ENCODE measurements around the gene RGCC. TPM values are rescaled to one million over a fixed set of nuclear protein-coding genes. Genes with fewer than 3 reads are reported as not detected.

RGCC gene
- total and polyA plus RNA-seq, 2 of the 4 experiments (the other 2 are of a cell fraction) = 7.5 to 7.6 TPM

- no peak for DNase-seq
- dilution Hi-C loops (cut with HindIII; ENCODE audit: low sequenced_read_pairs, unreplicated experiment) (no loop called here), intact Hi-C loops (cut with micrococcal nuclease) (no loop called here), in situ Hi-C loops (cut with MboI; ENCODE audit: low sequenced_read_pairs) (loop anchor here (25.0 kb wide), 1 partner anchor 170 kb away; no protein-coding TSS in a partner anchor)
- Histone ChIP-seq H4K91ac (ENCODE audit: insufficient read depth, low read depth, low read length) (no peak overlapping the region), H3K18ac (ENCODE audit: low read depth, low read length) (no peak overlapping the region), H2AFZ (replicated peaks; ENCODE audit: low read length, poor library complexity) (no peak overlapping the region), H3K79me1 (ENCODE audit: low read depth in 1 of 2, low read length in 2 of 2) (peaks cover 0 to 29% of the 10 kb centered on the region in 2 experiments; a peak in 3 of 4 replicates), H4K8ac (ENCODE audit: low read depth in 2 of 2, low read length in 2 of 2) (no peak overlapping the region), H3K9me3 (ENCODE audit: control insufficient read depth, insufficient read depth, low read length) (no peaks in the 10 kb centered on the region), H3K36me3 (ENCODE audit: control insufficient read depth, insufficient read depth, low read length) (peaks cover 65% of the 10 kb centered on the region), H4K5ac (ENCODE audit: low read depth, low read length) (no peak overlapping the region), H3K9ac (ENCODE audit: low read depth, low read length) (no peak overlapping the region), H3K56ac (ENCODE audit: extremely low read depth, insufficient read depth, low read length) (no peak overlapping the region), H2BK120ac (ENCODE audit: low read depth, low read length) (no peak overlapping the region), H3K4me3 (ENCODE audit: insufficient read depth, low read depth, low read length) (no peak overlapping the region), H3K14ac (replicated peaks; ENCODE audit: low read depth, low read length) (no peak overlapping the region), H3K27me3 (ENCODE audit: control insufficient read depth, insufficient read depth, low read length) (no peaks in the 10 kb centered on the region), H3K27ac (ENCODE audit: insufficient read depth, low read length) (no peak overlapping the region), H4K20me1 (ENCODE audit: insufficient read depth, low read length) (peaks cover 19% of the 10 kb centered on the region), H3K4me2 (ENCODE audit: low read depth, low read length) (no peak overlapping the region), H3K4me1 (ENCODE audit: control insufficient read depth, insufficient read depth, low read length) (peaks cover 15% of the 10 kb centered on the region), H3K4ac (ENCODE audit: low read depth, low read length) (no peak overlapping the region), H3K9me1 (ENCODE audit: insufficient read depth, low read length) (peaks cover 15% of the 10 kb centered on the region), H2BK5ac (ENCODE audit: low read depth, low read length, poor library complexity, severe bottlenecking) (no peak overlapping the region), H2BK20ac (ENCODE audit: low read depth, low read length) (no peak overlapping the region), H2AK5ac (ENCODE audit: low read depth, low read length) (no peak overlapping the region), H3K23ac (ENCODE audit: low read depth, low read length) (no peak overlapping the region), H2AK9ac (replicated peaks; ENCODE audit: low read depth, low read length, poor library complexity) (no peak overlapping the region), H2BK15ac (ENCODE audit: low read depth, low read length) (no peak overlapping the region)
- CTCF ChIA-PET = interaction anchor here (0.7 kb wide), 1 partner anchor 178 kb away, joined by 3 read pairs; no protein-coding TSS in a partner anchor
- no CpG with 5 or more reads among the region's 2 CpGs for WGBS, 2 experiments (ENCODE audit: extremely low coverage in 2 of 2, insufficient read length in 1 of 2)
- no peak for ATAC-seq (ENCODE audit: low read depth)
- no TSS peak for BruUV-seq (replicated peaks)
- POLR2A ChIA-PET (ENCODE audit: unreplicated experiment) = interaction anchor here (0.7 kb wide), 1 partner anchor 520 kb away, joined by 3 read pairs; no protein-coding TSS in a partner anchor
- TF ChIP-seq, protein P1, sequence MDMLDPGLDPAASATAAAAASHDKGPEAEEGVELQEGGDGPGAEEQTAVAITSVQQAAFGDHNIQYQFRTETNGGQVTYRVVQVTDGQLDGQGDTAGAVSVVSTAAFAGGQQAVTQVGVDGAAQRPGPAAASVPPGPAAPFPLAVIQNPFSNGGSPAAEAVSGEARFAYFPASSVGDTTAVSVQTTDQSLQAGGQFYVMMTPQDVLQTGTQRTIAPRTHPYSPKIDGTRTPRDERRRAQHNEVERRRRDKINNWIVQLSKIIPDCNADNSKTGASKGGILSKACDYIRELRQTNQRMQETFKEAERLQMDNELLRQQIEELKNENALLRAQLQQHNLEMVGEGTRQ (IDR thresholded peaks at IDR 0.05; ENCODE audit: low read depth, low read length) = no peak
- TF ChIP-seq MAFK (IDR thresholded peaks at IDR 0.05; ENCODE audit: low read depth, low read length) (no peak), BHLHE40 (IDR thresholded peaks at IDR 0.05; ENCODE audit: low read depth, low read length) (no peak), CHD1 (IDR thresholded peaks at IDR 0.05; ENCODE audit: low read depth, low read length) (no peak), FOS (IDR thresholded peaks at IDR 0.05; ENCODE audit: low read depth, low read length) (no peak), POLR2A (IDR thresholded peaks at IDR 0.05; ENCODE audit: low read depth, low read length) (no peak), CEBPB (IDR thresholded peaks at IDR 0.05; ENCODE audit: low read depth, low read length) (no peak)
Measured at GRCh38 chr13:41467425-41467945, 10.1 kb downstream of the RGCC start.
